Panc1 (cell line): ENCODE data around the gene MPIG6B. TPM values are rescaled to one million over a fixed set of nuclear protein-coding genes. Genes with fewer than 3 reads are reported as not detected.

Experiments
- ATAC-seq: fragments of 200-7000 bp; cut with Tn5 transposase; 2 replicates; pipeline ENCODE4 v1.9.1; 2020; ENCODE audit warnings: mild to moderate bottlenecking, moderate library complexity
- BruUV-seq: library from RNA; stranded (reverse); fragments of 400-500 nt; replicated peaks from 2 replicates; lab custom pipeline; 2021; lab: Mats Ljungman, UMichigan
- CTCF ChIA-PET: fragments of 300-600 bp; sonication (Branson Sonifier 250); formaldehyde crosslinking; loops from one replicate; lab custom pipeline; 2022; ENCODE audit warnings: antibody characterized with exemption; lab: Charles Lee
- POLR2A ChIA-PET: fragments of 300-600 bp; sonication (Branson Sonifier 250); formaldehyde crosslinking; loops from one replicate; lab custom pipeline; 2022; ENCODE audit warnings: antibody characterized with exemption; lab: Charles Lee
- DNase-seq: peaks from one replicate; pipeline ENCODE4 v3.0.0-alpha.2; 2010; ENCODE audit warnings: low read depth, low spot score
- H3K27ac ChIP-seq: 2 replicates; pipeline ENCODE4 v1.5.1; 2011; ENCODE audit warnings: mild to moderate bottlenecking, low read length, inconsistent platforms
- H3K27me3 ChIP-seq: fragments of 200-500 bp; sonication (Bioruptor generic); 2 replicates; pipeline ENCODE4 v1.6.0; 2014; ENCODE audit warnings: low read length, inconsistent platforms; ENCODE audit not compliant: control insufficient read depth, insufficient read depth
- H3K36me3 ChIP-seq: fragments of 200-500 bp; sonication (Bioruptor generic); 2 replicates; pipeline ENCODE4 v1.5.1; 2014; ENCODE audit warnings: inconsistent platforms, mild to moderate bottlenecking, low read length, moderate library complexity; ENCODE audit not compliant: control insufficient read depth, insufficient read depth
- H3K4me1 ChIP-seq: 2 replicates; pipeline ENCODE4 v1.5.1; 2011; ENCODE audit warnings: inconsistent platforms, mild to moderate bottlenecking, low read length, moderate library complexity; ENCODE audit not compliant: control insufficient read depth, insufficient read depth
- H3K4me3 ChIP-seq, 2 experiments: 2 replicates each; pipeline ENCODE4 v1.5.1; 2011 to 2012; ENCODE audit warnings: low read depth in 2 of 2, low read length in 2 of 2, mild to moderate bottlenecking in 2 of 2, inconsistent platforms in 1 of 2, moderate library complexity in 1 of 2
- H3K9me3 ChIP-seq: fragments of 200-500 bp; sonication (Bioruptor generic); 2 replicates; pipeline ENCODE4 v1.5.1; 2014; ENCODE audit warnings: low read depth, mild to moderate bottlenecking, inconsistent platforms, low read length, moderate library complexity; ENCODE audit not compliant: control insufficient read depth, insufficient read depth
- POLR2AphosphoS5 ChIP-seq: IDR thresholded peaks from 2 replicates; pipeline ENCODE4 v1.6.1; 2012; ENCODE audit warnings: mild to moderate bottlenecking, low read depth, low read length, moderate library complexity
- SIN3A ChIP-seq: IDR thresholded peaks from 2 replicates; pipeline ENCODE4 v1.6.1; 2012; ENCODE audit warnings: low read depth, mild to moderate bottlenecking, low read length, moderate library complexity, borderline replicate concordance; ENCODE audit not compliant: insufficient read depth
- TCF7L2 ChIP-seq: IDR thresholded peaks from 2 replicates; pipeline ENCODE4 v1.6.1; 2011; ENCODE audit warnings: mild to moderate bottlenecking, low read depth, low read length, inconsistent platforms
- in situ Hi-C: cut with HindIII; loops from 2 replicates; pipeline ENCODE4 v1.10.0; 2016; ENCODE audit warnings: low sequenced_read_pairs, low pct_unique_long_range_greater_than_20kb
- intact Hi-C: fragments of 100-400 bp; cut with micrococcal nuclease; formaldehyde crosslinking; loops from one replicate; pipeline ENCODE4 v1.10.0; 2022; ENCODE audit not compliant: unreplicated experiment
- total RNA-seq: library from RNA; stranded (reverse); gene quantifications from one replicate; pipeline ENCODE4 v1.2.1, GENCODE V29; 2021; ENCODE audit not compliant: unreplicated experiment
- TF ChIP-seq, protein P1 (sequence below): fragments of 450-650 bp; IDR thresholded peaks from 2 replicates; pipeline ENCODE4 v1.5.1; 2017; ENCODE audit warnings: mild to moderate bottlenecking
- TF ChIP-seq, protein P2 (sequence below), 2 experiments: IDR thresholded peaks; 2 replicates each; pipeline ENCODE4 v1.6.1; 2011 to 2012; ENCODE audit warnings: low read depth in 2 of 2, control low read depth in 1 of 2, low read length in 1 of 2, mild to moderate bottlenecking in 1 of 2, moderate library complexity in 1 of 2; ENCODE audit not compliant: insufficient read depth in 1 of 2

The MPIG6B gene
- total RNA-seq, 1 experiment from 2014 or later = not detected

DNA sequence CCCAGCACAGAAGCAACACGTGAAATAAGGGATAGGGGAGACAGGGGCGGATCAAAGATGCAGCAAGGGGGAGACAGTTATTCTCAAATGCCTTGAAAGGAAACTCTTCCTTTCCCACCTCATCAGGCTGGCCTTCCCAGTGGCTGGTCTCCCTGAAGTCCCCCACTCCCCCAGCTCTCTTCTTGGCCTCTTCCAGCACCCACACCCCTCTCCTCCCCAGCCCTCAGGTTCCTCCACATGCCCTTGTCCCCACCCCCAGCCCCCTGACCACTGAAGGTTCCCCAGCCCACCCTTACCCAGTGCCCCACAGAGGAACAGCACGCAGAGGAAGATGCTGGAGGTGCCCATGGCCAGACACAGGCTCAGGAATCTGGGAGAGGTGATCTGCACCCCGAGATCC, 9.7 kb upstream of the MPIG6B start:
- no peaks in the 10 kb centered on the region for H3K9me3 ChIP-seq
- no peak overlapping the region for H3K27ac ChIP-seq
- no peaks in the 10 kb centered on the region for H3K27me3 ChIP-seq
- intact Hi-C loops (no loop called here), in situ Hi-C loops (no loop called here)
- no peaks in the 10 kb centered on the region; the same call in 1 of the 2 replicates for H3K4me1 ChIP-seq
- ChIA-PET POLR2A (interaction anchor here (0.6 kb wide), 1 partner anchor 107 kb away, joined by 3 read pairs; no protein-coding TSS in a partner anchor), CTCF (no interaction called here)
- TF ChIP-seq POLR2AphosphoS5 (no peak), TCF7L2 (no peak), SIN3A (no peak)
- TF ChIP-seq, protein P1, sequence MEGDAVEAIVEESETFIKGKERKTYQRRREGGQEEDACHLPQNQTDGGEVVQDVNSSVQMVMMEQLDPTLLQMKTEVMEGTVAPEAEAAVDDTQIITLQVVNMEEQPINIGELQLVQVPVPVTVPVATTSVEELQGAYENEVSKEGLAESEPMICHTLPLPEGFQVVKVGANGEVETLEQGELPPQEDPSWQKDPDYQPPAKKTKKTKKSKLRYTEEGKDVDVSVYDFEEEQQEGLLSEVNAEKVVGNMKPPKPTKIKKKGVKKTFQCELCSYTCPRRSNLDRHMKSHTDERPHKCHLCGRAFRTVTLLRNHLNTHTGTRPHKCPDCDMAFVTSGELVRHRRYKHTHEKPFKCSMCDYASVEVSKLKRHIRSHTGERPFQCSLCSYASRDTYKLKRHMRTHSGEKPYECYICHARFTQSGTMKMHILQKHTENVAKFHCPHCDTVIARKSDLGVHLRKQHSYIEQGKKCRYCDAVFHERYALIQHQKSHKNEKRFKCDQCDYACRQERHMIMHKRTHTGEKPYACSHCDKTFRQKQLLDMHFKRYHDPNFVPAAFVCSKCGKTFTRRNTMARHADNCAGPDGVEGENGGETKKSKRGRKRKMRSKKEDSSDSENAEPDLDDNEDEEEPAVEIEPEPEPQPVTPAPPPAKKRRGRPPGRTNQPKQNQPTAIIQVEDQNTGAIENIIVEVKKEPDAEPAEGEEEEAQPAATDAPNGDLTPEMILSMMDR = no peak
- TF ChIP-seq, protein P2, sequence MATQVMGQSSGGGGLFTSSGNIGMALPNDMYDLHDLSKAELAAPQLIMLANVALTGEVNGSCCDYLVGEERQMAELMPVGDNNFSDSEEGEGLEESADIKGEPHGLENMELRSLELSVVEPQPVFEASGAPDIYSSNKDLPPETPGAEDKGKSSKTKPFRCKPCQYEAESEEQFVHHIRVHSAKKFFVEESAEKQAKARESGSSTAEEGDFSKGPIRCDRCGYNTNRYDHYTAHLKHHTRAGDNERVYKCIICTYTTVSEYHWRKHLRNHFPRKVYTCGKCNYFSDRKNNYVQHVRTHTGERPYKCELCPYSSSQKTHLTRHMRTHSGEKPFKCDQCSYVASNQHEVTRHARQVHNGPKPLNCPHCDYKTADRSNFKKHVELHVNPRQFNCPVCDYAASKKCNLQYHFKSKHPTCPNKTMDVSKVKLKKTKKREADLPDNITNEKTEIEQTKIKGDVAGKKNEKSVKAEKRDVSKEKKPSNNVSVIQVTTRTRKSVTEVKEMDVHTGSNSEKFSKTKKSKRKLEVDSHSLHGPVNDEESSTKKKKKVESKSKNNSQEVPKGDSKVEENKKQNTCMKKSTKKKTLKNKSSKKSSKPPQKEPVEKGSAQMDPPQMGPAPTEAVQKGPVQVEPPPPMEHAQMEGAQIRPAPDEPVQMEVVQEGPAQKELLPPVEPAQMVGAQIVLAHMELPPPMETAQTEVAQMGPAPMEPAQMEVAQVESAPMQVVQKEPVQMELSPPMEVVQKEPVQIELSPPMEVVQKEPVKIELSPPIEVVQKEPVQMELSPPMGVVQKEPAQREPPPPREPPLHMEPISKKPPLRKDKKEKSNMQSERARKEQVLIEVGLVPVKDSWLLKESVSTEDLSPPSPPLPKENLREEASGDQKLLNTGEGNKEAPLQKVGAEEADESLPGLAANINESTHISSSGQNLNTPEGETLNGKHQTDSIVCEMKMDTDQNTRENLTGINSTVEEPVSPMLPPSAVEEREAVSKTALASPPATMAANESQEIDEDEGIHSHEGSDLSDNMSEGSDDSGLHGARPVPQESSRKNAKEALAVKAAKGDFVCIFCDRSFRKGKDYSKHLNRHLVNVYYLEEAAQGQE (IDR thresholded peaks at IDR 0.05; ENCODE audit: insufficient read depth in 1 of 2, low read depth in 2 of 2, low read length in 1 of 2) = no peak
- H3K36me3 ChIP-seq = no peaks in the 10 kb centered on the region
- BruUV-seq = no TSS peak
- DNase-seq (no peak), ATAC-seq (no peak)
- H3K4me3 ChIP-seq = no peak overlapping the region

DNA sequence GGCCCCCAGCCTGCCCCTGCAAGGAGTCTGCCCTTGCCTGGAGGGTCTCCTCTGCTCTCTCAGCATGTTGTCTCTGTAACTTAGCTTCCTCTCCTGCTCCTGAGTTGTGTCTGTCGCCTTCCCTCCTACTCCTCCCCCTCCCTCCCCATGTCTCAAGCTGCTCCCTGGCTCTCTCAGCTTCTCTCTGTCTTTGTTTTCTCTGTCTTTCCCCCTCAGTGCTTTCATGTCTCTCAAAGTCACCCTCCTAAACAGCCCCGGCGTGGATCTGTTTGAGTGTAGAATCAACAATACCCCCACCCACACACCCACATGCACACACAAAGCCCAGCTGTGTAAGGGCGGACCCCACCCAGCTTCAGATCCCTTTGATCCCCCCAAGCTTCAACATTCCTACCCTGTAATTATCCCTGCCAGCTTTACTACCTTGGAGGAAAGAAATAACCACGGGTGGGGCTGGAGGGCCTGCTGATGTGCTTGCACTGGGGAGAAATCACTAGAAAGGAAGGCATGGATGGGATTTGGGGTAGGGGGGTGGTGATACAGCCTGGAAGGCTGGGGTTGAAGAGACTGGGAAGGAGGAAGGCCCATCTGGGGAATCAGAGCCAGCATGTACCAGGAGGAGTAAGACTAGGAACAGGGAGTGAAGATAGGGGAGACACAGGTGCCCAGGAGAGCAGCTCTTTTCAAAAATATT, 9.0 kb upstream of the MPIG6B start:
- in situ Hi-C loops (no loop called here), intact Hi-C loops (no loop called here)
- ATAC-seq = no peak
- H3K4me1 ChIP-seq = no peaks in the 10 kb centered on the region; the same call in 1 of the 2 replicates
- TF ChIP-seq POLR2AphosphoS5 (no peak), SIN3A (no peak), TCF7L2 (no peak)
- TF ChIP-seq, protein P2 (IDR thresholded peaks at IDR 0.05; ENCODE audit: insufficient read depth in 1 of 2, low read depth in 2 of 2, low read length in 1 of 2) = no peak
- TF ChIP-seq, protein P1 = no peak
- H3K36me3 ChIP-seq = no peaks in the 10 kb centered on the region
- BruUV-seq = no TSS peak
- ChIA-PET POLR2A (interaction anchor here (0.5 to 0.7 kb wide), 2 partner anchors 16 to 20 kb away, joined by 4 to 9 read pairs; no protein-coding TSS in a partner anchor), CTCF (no interaction called here)
- H3K27ac ChIP-seq = no peak overlapping the region
- no peak overlapping the region for H3K4me3 ChIP-seq
- no peaks in the 10 kb centered on the region for H3K27me3 ChIP-seq
- DNase-seq = no peak
- H3K9me3 ChIP-seq = no peaks in the 10 kb centered on the region
